CD8-positive, alpha-beta memory T cell (primary cell): ENCODE measurements around the gene BLOC1S4. TPM values are rescaled to one million over a fixed set of nuclear protein-coding genes. Genes with fewer than 3 reads are reported as not detected.

Source experiments
- CTCF ChIA-PET: fragments of 350-600 bp; sonication (Branson Sonifier 250); formaldehyde crosslinking; loops from one replicate; lab custom pipeline; 2021; ENCODE audit warnings: antibody characterized with exemption; lab: Charles Lee
- POLR2A ChIA-PET: fragments of 350-600 bp; sonication (Branson Sonifier 250); formaldehyde crosslinking; loops from one replicate; lab custom pipeline; 2021; ENCODE audit warnings: antibody characterized with exemption; lab: Charles Lee
- DNase-seq, 5 donors: peaks; one replicate each; pipeline versions ENCODE4 v3.0.0 to v3.0.0-alpha.2; 2020 to 2022; ENCODE audit warnings: mixed read lengths in 1 of 5
- H3K27ac ChIP-seq: one replicate; pipeline ENCODE4 v1.7.0; 2013; ENCODE audit warnings: low read depth, mild to moderate bottlenecking, low read length, moderate library complexity
- H3K27me3 ChIP-seq: 2 replicates; pipeline ENCODE4 v1.7.0; 2013; ENCODE audit warnings: low read length, mild to moderate bottlenecking; ENCODE audit not compliant: insufficient read depth, poor library complexity, severe bottlenecking
- H3K36me3 ChIP-seq: 2 replicates; pipeline ENCODE4 v1.7.0; 2013; ENCODE audit warnings: mild to moderate bottlenecking, low read length, moderate library complexity; ENCODE audit not compliant: insufficient read depth
- H3K4me1 ChIP-seq: 2 replicates; pipeline ENCODE4 v1.7.0; 2013; ENCODE audit warnings: mild to moderate bottlenecking, low read length, moderate library complexity; ENCODE audit not compliant: insufficient read depth
- H3K4me3 ChIP-seq: 2 replicates; pipeline ENCODE4 v1.7.0; 2013; ENCODE audit warnings: mild to moderate bottlenecking, low read length
- H3K9me3 ChIP-seq: 2 replicates; pipeline ENCODE4 v1.7.0; 2013; ENCODE audit warnings: mild to moderate bottlenecking, low read length
- H3K27ac Mint-ChIP-seq, 8 donors: one replicate each; pipeline ENCODE4 v1.8.0; 2020 to 2021; ENCODE audit warnings: mixed read lengths in 8 of 8, mild to moderate bottlenecking in 6 of 8, inconsistent platforms in 3 of 8, moderate library complexity in 3 of 8
- H3K27me3 Mint-ChIP-seq, 2 donors: one replicate each; pipeline ENCODE4 v1.8.0; 2020 to 2021; ENCODE audit warnings: mixed read lengths in 2 of 2, mild to moderate bottlenecking in 1 of 2, moderate library complexity in 1 of 2
- H3K36me3 Mint-ChIP-seq, 3 donors: one replicate each; pipeline ENCODE4 v1.8.0; 2020 to 2021; ENCODE audit warnings: mixed read lengths in 3 of 3, inconsistent platforms in 1 of 3, mild to moderate bottlenecking in 1 of 3
- H3K4me1 Mint-ChIP-seq, 3 donors: one replicate each; pipeline ENCODE4 v1.8.0; 2020 to 2021; ENCODE audit warnings: mixed read lengths in 3 of 3, inconsistent platforms in 1 of 3, mild to moderate bottlenecking in 1 of 3
- H3K4me3 Mint-ChIP-seq, 7 donors: one replicate each; pipeline ENCODE4 v1.8.0; 2020 to 2021; ENCODE audit warnings: mixed read lengths in 7 of 7, mild to moderate bottlenecking in 6 of 7, moderate library complexity in 4 of 7, inconsistent platforms in 2 of 7
- H3K9me3 Mint-ChIP-seq, 5 donors: one replicate each; pipeline ENCODE4 v1.8.0; 2020 to 2022; ENCODE audit warnings: mixed read lengths in 5 of 5, mild to moderate bottlenecking in 3 of 5, moderate library complexity in 2 of 5, inconsistent platforms in 1 of 5
- polyA plus RNA-seq: library from polyadenylated mRNA; unstranded; fragments of 300-500 nt; fragmentation: Illumina TruSeq; gene quantifications from one replicate; pipeline ENCODE4 v1.2.3, GENCODE V29; 2021
- total RNA-seq, 2 experiments: library from RNA; stranded (reverse); gene quantifications; one replicate each; pipeline ENCODE4 v1.2.3, GENCODE V29; 2021

BLOC1S4 gene
- total and polyA plus RNA-seq, 3 experiments from 2014 or later, result 21.5 to 96.7 (median 22.9) TPM

DNA sequence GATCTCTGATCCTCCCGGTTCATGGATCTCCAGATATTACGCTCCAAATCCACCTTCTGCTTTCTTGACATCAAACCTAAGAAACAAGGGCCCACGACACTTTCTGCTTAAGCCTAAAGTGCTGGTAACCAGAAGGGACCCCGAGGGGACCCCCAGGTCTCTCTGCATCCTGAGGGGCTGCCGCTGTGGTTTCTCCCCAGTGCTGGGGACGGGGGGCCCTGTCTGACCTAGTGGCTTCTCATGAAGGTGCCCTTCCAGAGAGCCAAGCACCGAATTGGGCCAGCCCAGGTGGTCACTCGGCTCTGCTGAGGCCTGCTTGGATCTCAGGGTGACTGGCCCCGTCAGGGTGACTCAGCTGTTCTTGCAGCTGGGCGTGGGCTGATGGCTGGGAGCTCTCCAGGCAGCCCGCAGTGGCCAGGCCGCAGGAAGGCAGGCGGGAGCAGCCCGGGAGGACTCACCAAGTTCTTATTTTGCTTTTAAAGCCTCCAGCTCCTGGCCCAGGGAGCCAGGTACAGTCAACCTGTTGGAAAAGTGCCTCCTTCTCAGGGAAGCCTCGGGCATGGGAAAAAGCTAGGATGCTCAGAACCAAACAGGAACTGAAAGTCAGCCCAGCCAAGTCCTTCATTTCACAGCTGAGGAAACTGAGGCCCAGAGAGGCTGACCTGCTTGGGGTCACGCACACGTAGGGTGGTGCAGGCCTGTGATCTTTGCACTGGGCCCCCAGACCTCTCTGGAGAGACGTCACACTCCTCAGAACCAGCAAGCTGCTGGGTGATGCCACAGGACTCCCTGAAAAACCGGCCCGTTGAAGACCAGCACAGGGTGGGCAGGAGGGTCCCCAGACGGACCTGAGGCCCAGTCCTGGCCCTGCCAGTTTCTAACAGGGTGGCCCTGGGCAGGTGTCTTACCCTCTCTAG lies 16.7 kb downstream of the BLOC1S4 start:
- no peak overlapping the region for H3K27ac Mint-ChIP-seq

GRCh38 chr4:6733358-6734164 lies 17.6 kb downstream of the BLOC1S4 start:
- Mint-ChIP-seq H3K9me3 (no peaks in the 10 kb centered on the region), H3K4me3 (no peak overlapping the region), H3K27ac (peak overlapping the region in 1 of 8 donors; percentile 28), H3K27me3 (peaks cover 0 to 8% of the 10 kb centered on the region in 2 donors), H3K4me1 (no peaks in the 10 kb centered on the region), H3K36me3 (no peaks in the 10 kb centered on the region)
- H3K27me3 ChIP-seq, result no peaks in the 10 kb centered on the region
- H3K4me1 ChIP-seq, result no peaks in the 10 kb centered on the region
- no peak for DNase-seq
- H3K4me3 ChIP-seq, result no peak overlapping the region
- ChIA-PET CTCF (no interaction called here), POLR2A (no interaction called here)
- H3K9me3 ChIP-seq, result no peaks in the 10 kb centered on the region
- peak overlapping the region; percentile 83 for H3K27ac ChIP-seq
- no peaks in the 10 kb centered on the region for H3K36me3 ChIP-seq

More for the DNA sequence above, 16.7 kb downstream of the BLOC1S4 start:
- no peaks in the 10 kb centered on the region for H3K36me3 ChIP-seq
- H3K9me3 ChIP-seq, result no peaks in the 10 kb centered on the region
- no peak overlapping the region for H3K4me3 Mint-ChIP-seq
- H3K27me3 Mint-ChIP-seq, result peaks cover 0 to 8% of the 10 kb centered on the region in 2 donors
- CTCF ChIA-PET, result no interaction called here
- DNase-seq, result no peak
- no peaks in the 10 kb centered on the region for H3K9me3 Mint-ChIP-seq
- H3K4me3 ChIP-seq, result no peak overlapping the region
- peaks cover 0 to 6% (median 2%) of the 10 kb centered on the region in 3 donors for H3K4me1 Mint-ChIP-seq
- POLR2A ChIA-PET, result no interaction called here
- peaks cover 5% of the 10 kb centered on the region for H3K4me1 ChIP-seq
- peak overlapping the region; percentile 83 for H3K27ac ChIP-seq
- H3K27me3 ChIP-seq, result no peaks in the 10 kb centered on the region
- H3K36me3 Mint-ChIP-seq, result no peaks in the 10 kb centered on the region

DNA sequence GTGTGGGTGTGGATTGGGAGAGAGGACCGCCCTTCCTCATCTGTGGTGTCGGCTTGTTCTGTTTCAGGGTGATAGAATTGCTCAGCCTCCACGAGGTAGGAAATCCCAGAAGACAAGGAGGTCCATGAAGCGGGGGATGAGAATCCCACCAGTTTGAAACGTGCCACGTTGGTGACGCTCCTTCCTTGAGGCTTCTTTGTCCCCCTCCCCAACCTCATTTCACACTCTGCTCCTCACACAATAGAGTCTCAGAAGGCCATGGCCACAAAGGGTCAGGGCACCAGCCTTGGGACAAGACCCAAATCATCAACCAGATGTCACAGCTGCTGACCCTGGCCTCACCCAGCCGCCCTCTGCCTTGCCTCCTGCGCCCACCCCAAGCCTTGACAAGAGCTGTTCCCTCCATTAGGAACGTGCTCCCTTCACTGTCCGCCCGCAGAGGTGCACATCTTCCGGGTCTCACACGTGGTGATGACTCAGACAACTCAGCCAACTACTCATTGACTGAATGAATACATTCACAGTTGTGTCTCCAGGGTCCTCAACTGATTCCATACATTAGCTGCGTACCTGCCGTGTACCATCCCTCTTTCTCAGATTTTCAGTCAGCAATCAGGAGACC lies 18.3 kb downstream of the BLOC1S4 start:
- no peak for DNase-seq
- H3K27me3 ChIP-seq, result no peaks in the 10 kb centered on the region
- Mint-ChIP-seq H3K27ac (no peak overlapping the region), H3K9me3 (no peaks in the 10 kb centered on the region), H3K36me3 (no peaks in the 10 kb centered on the region), H3K27me3 (peaks cover 0 to 8% of the 10 kb centered on the region in 2 donors), H3K4me1 (no peaks in the 10 kb centered on the region), H3K4me3 (no peak overlapping the region)
- no peaks in the 10 kb centered on the region for H3K9me3 ChIP-seq
- ChIA-PET POLR2A (interaction anchor here (0.7 kb wide), 1 partner anchor 119 kb away, joined by 3 read pairs; no protein-coding TSS in a partner anchor), CTCF (no interaction called here)
- H3K4me1 ChIP-seq, result no peaks in the 10 kb centered on the region
- no peaks in the 10 kb centered on the region for H3K36me3 ChIP-seq
- peak overlapping the region; percentile 83 for H3K27ac ChIP-seq
- no peak overlapping the region for H3K4me3 ChIP-seq

DNA sequence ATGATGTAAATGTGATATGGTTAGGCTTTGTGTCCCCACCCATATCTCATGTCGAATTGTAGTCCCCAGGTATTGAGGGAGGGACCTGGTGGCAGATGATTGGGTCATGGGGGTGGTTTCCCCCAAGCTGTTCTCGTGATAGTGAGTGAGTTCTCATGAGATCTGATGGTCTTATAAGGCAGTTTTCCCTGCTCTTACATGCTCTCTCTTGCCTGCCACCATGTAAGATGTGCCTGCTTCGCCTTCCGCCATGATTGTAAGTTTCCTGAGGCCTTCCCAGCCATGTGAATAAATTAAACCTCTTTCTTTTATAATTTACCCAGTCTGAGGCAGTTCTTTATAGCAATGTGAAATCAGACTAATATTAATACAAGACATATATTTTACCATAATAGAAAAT lies 23.9 kb downstream of the BLOC1S4 start:
- H3K27me3 Mint-ChIP-seq, result peaks cover 0 to 4% of the 10 kb centered on the region in 2 donors
- H3K4me3 ChIP-seq, result no peak overlapping the region
- H3K27ac ChIP-seq, result no peak overlapping the region
- H3K36me3 Mint-ChIP-seq, result no peaks in the 10 kb centered on the region
- no peak overlapping the region for H3K4me3 Mint-ChIP-seq
- ChIA-PET CTCF (no interaction called here), POLR2A (no interaction called here)
- no peaks in the 10 kb centered on the region for H3K9me3 ChIP-seq
- no peaks in the 10 kb centered on the region for H3K4me1 ChIP-seq
- no peaks in the 10 kb centered on the region for H3K27me3 ChIP-seq
- peaks cover 0 to 8% (median 4%) of the 10 kb centered on the region in 3 donors for H3K4me1 Mint-ChIP-seq
- H3K9me3 Mint-ChIP-seq, result peaks cover 0 to 2% (median 0%) of the 10 kb centered on the region in 5 donors
- DNase-seq, result no peak
- no peaks in the 10 kb centered on the region for H3K36me3 ChIP-seq
- no peak overlapping the region for H3K27ac Mint-ChIP-seq

- Histone ChIP-seq H3K36me3 (no peaks in the 10 kb centered on the region), H3K9me3 (no peaks in the 10 kb centered on the region), H3K4me1 (no peaks in the 10 kb centered on the region), H3K27ac (no peak overlapping the region), H3K27me3 (no peaks in the 10 kb centered on the region), H3K4me3 (no peak overlapping the region)
- peaks cover 0 to 2% (median 0%) of the 10 kb centered on the region in 5 donors for H3K9me3 Mint-ChIP-seq
- ChIA-PET POLR2A (no interaction called here), CTCF (no interaction called here)
- H3K4me1 Mint-ChIP-seq, result peaks cover 0 to 8% (median 4%) of the 10 kb centered on the region in 3 donors
- no peak overlapping the region for H3K27ac Mint-ChIP-seq
- H3K27me3 Mint-ChIP-seq, result peaks cover 0 to 6% of the 10 kb centered on the region in 2 donors
- H3K4me3 Mint-ChIP-seq, result no peak overlapping the region
- DNase-seq, result no peak
- no peaks in the 10 kb centered on the region for H3K36me3 Mint-ChIP-seq
These were observed 24.4 kb downstream of the BLOC1S4 start for GRCh38 chr4:6740347-6740746.

GRCh38 chr4:6742507-6742906 lies 26.5 kb downstream of the BLOC1S4 start:
- Mint-ChIP-seq H3K9me3 (peaks cover 0 to 2% (median 0%) of the 10 kb centered on the region in 5 donors), H3K27ac (no peak overlapping the region), H3K27me3 (peaks cover 0 to 3% of the 10 kb centered on the region in 2 donors), H3K4me3 (no peak overlapping the region), H3K4me1 (peaks cover 0 to 8% (median 4%) of the 10 kb centered on the region in 3 donors), H3K36me3 (no peaks in the 10 kb centered on the region)
- no peaks in the 10 kb centered on the region for H3K27me3 ChIP-seq
- H3K4me3 ChIP-seq, result no peak overlapping the region
- no peaks in the 10 kb centered on the region for H3K9me3 ChIP-seq
- CTCF ChIA-PET, result interaction anchor here (0.9 kb wide), 1 partner anchor 131 kb away, joined by 4 read pairs; no protein-coding TSS in a partner anchor
- no peak overlapping the region for H3K27ac ChIP-seq
- H3K36me3 ChIP-seq, result no peaks in the 10 kb centered on the region
- POLR2A ChIA-PET, result no interaction called here
- H3K4me1 ChIP-seq, result no peaks in the 10 kb centered on the region
- DNase-seq, result no peak

DNA sequence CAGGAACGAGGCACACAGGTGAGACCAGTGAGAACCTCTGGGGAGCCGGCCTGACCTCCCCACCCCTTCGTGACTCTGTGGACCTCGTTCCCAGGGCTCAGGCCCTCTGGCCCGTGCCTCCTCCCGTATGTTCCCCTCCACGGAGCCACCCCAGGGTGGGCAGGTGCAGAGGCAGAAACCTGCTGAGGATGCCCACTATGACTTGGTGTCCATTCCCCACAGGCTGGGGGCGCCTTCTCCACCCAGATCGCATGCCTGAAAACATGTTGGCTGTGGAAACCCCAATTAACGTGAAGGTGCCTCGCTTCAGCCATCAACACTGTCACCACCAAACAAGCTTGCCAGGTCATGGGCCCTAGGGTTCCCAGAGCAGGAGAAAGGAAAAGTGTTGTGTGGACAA lies 27.0 kb downstream of the BLOC1S4 start:
- Mint-ChIP-seq H3K4me3 (no peak overlapping the region), H3K27ac (no peak overlapping the region), H3K9me3 (peaks cover 0 to 2% (median 0%) of the 10 kb centered on the region in 5 donors), H3K4me1 (peaks cover 0 to 8% (median 4%) of the 10 kb centered on the region in 3 donors), H3K27me3 (peaks cover 0 to 3% of the 10 kb centered on the region in 2 donors), H3K36me3 (no peaks in the 10 kb centered on the region)
- H3K36me3 ChIP-seq, result no peaks in the 10 kb centered on the region
- H3K27ac ChIP-seq, result no peak overlapping the region
- no peaks in the 10 kb centered on the region for H3K4me1 ChIP-seq
- H3K27me3 ChIP-seq, result no peaks in the 10 kb centered on the region
- CTCF ChIA-PET, result interaction anchor here (0.7 to 1.1 kb wide), 3 partner anchors 12 to 131 kb away, joined by 3 to 4 read pairs (median 3); no protein-coding TSS in a partner anchor
- POLR2A ChIA-PET, result no interaction called here
- H3K4me3 ChIP-seq, result no peak overlapping the region
- no peaks in the 10 kb centered on the region for H3K9me3 ChIP-seq
- no peak for DNase-seq
